RWPE2 (cell line): Measurements from ENCODE around the gene MYL10.
A peak's percentile ranks its signal among the peaks of the same experiment; 100 is the strongest.

Source experiments
- ATAC-seq: fragments of 200-7000 bp; cut with Tn5 transposase; 3 replicates; pipeline ENCODE4 v1.9.1; 2021; ENCODE audit warnings: low read depth
- DNase-seq: peaks from one replicate; pipeline ENCODE4 v3.0.0-alpha.2; 2020; ENCODE audit warnings: low spot score
- H3K27ac ChIP-seq: fragments of 450-650 bp; 2 replicates; pipeline ENCODE4 v1.5.1; 2017; ENCODE audit warnings: mild to moderate bottlenecking; ENCODE audit not compliant: poor library complexity, severe bottlenecking
- H3K27me3 ChIP-seq: fragments of 250-450 bp; sonication (Bioruptor Pico); 2 replicates; pipeline ENCODE4 v1.5.1; 2021; ENCODE audit warnings: mild to moderate bottlenecking, moderate library complexity; ENCODE audit not compliant: insufficient read depth, poor library complexity, severe bottlenecking
- H3K36me3 ChIP-seq: fragments of 250-450 bp; sonication (Bioruptor Pico); 2 replicates; pipeline ENCODE4 v1.5.1; 2020; ENCODE audit warnings: low read depth, mild to moderate bottlenecking, moderate library complexity
- H3K4me1 ChIP-seq: fragments of 250-450 bp; sonication (Bioruptor Pico); 2 replicates; pipeline ENCODE4 v1.5.1; 2021; ENCODE audit warnings: mild to moderate bottlenecking, moderate library complexity; ENCODE audit not compliant: insufficient read depth, poor library complexity, severe bottlenecking
- H3K4me3 ChIP-seq: fragments of 250-450 bp; sonication (Bioruptor Pico); 2 replicates; pipeline ENCODE4 v1.5.1; 2021; ENCODE audit warnings: mild to moderate bottlenecking, moderate library complexity; ENCODE audit not compliant: severe bottlenecking
- H3K9me3 ChIP-seq: fragments of 250-450 bp; sonication (Bioruptor Pico); 2 replicates; pipeline ENCODE4 v1.5.1; 2021; ENCODE audit warnings: mild to moderate bottlenecking, moderate library complexity; ENCODE audit not compliant: severe bottlenecking
- CTCF ChIP-seq: fragments of 450-650 bp; IDR thresholded peaks from one replicate; pipeline ENCODE4 v1.5.1; 2017; ENCODE audit warnings: mild to moderate bottlenecking, moderate library complexity; ENCODE audit not compliant: poor library complexity, severe bottlenecking

Gene MYL10

GRCh38 chr7:101590663-101591435 lies 38.2 kb downstream of the MYL10 start:
- no peaks in the 10 kb centered on the region for H3K36me3 ChIP-seq
- no peaks in the 10 kb centered on the region for H3K9me3 ChIP-seq
- no peaks in the 10 kb centered on the region for H3K27me3 ChIP-seq
- H3K4me3 ChIP-seq: no peak overlapping the region
- TF ChIP-seq CTCF: no peak
- ATAC-seq: no peak
- H3K27ac ChIP-seq: no peak overlapping the region
- DNase-seq: peak; percentile 40
- H3K4me1 ChIP-seq: no peaks in the 10 kb centered on the region

- ATAC-seq: no peak
- Histone ChIP-seq H3K9me3 (no peaks in the 10 kb centered on the region), H3K27me3 (no peaks in the 10 kb centered on the region), H3K27ac (no peak overlapping the region), H3K4me1 (no peaks in the 10 kb centered on the region), H3K36me3 (no peaks in the 10 kb centered on the region), H3K4me3 (no peak overlapping the region)
- no peak for TF ChIP-seq CTCF
- peak; percentile 25 for DNase-seq
These were observed 39.0 kb downstream of the MYL10 start for GRCh38 chr7:101589976-101590662.

- Histone ChIP-seq H3K27me3 (no peaks in the 10 kb centered on the region), H3K36me3 (no peaks in the 10 kb centered on the region), H3K4me1 (no peaks in the 10 kb centered on the region), H3K27ac (no peak overlapping the region), H3K4me3 (no peak overlapping the region), H3K9me3 (no peaks in the 10 kb centered on the region)
- ATAC-seq (no peak), DNase-seq (peak; percentile 19)
- TF ChIP-seq CTCF: no peak
These were observed 40.0 kb downstream of the MYL10 start for GRCh38 chr7:101589052-101589451.

- no peak overlapping the region for H3K4me3 ChIP-seq
- H3K4me1 ChIP-seq: no peaks in the 10 kb centered on the region
- H3K9me3 ChIP-seq: no peaks in the 10 kb centered on the region
- no peak for TF ChIP-seq CTCF
- no peaks in the 10 kb centered on the region for H3K36me3 ChIP-seq
- ATAC-seq (no peak), DNase-seq (peak; percentile 36)
- H3K27ac ChIP-seq: no peak overlapping the region
- no peaks in the 10 kb centered on the region for H3K27me3 ChIP-seq
These were observed 40.8 kb downstream of the MYL10 start for GRCh38 chr7:101588131-101588935.
